ENCODE measurements around the gene CHST2.

The CHST2 gene

DNA sequence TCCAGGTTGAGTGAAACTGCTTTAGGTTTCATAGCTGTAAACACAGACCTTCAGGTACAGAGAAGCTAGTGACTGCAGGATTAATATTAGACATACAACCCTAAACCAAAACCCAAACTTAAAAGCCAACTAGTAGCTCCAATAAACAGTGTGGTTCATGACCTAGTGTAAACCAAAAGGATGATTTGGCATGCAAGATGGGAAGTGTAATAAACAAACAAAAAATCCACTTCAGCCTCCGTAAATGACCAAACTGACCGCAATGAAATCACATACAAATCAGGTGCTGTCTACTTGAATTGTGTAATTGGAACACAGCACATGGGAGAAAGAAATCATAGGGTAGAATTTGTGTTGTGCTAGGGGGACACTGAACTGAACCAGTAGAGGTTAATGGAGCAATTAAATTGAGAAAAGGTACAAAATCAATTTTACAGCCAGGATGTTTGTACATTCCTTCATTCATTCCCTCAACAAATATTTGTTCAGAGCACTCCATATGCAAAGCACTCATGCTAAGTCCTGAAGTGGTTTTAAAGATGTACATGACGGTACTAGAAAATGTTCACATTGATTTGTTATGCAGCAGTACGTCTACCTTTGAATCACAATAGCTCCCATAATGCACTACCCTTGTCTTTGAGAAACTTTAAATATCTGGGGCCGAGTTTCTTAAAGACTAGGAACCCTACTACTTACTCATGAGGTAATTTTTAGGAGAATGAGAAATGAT lies 21.4 kb upstream of the CHST2 start:
- no peaks in the 10 kb centered on the region for H3K36me3 ChIP-seq (ENCODE audit: insufficient read depth, low read length)
- H3K79me2 ChIP-seq (ENCODE audit: insufficient read depth, low read length), result no peaks in the 10 kb centered on the region
- no peaks in the 10 kb centered on the region for H3F3A ChIP-seq (ENCODE audit: insufficient read depth, low read length)
- TF ChIP-seq, protein P1, sequence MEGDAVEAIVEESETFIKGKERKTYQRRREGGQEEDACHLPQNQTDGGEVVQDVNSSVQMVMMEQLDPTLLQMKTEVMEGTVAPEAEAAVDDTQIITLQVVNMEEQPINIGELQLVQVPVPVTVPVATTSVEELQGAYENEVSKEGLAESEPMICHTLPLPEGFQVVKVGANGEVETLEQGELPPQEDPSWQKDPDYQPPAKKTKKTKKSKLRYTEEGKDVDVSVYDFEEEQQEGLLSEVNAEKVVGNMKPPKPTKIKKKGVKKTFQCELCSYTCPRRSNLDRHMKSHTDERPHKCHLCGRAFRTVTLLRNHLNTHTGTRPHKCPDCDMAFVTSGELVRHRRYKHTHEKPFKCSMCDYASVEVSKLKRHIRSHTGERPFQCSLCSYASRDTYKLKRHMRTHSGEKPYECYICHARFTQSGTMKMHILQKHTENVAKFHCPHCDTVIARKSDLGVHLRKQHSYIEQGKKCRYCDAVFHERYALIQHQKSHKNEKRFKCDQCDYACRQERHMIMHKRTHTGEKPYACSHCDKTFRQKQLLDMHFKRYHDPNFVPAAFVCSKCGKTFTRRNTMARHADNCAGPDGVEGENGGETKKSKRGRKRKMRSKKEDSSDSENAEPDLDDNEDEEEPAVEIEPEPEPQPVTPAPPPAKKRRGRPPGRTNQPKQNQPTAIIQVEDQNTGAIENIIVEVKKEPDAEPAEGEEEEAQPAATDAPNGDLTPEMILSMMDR (IDR thresholded peaks at IDR 0.05; ENCODE audit: low read length), result no peak
- TF ChIP-seq EZH2 (IDR thresholded peaks at IDR 0.05; ENCODE audit: borderline replicate concordance, low read length), result no peak
- no peaks in the 10 kb centered on the region for H3K9me2 ChIP-seq (ENCODE audit: low read depth, low read length)
- peaks cover 9% of the 10 kb centered on the region; the same call in 1 of the 2 replicates for H3K27me3 ChIP-seq (ENCODE audit: insufficient read depth, low read length)
- H3K9ac ChIP-seq (ENCODE audit: low read length), result no peak overlapping the region
- H3K4me1 ChIP-seq (ENCODE audit: insufficient read depth, low read length, severe bottlenecking), result no peaks in the 10 kb centered on the region
- H3K9me3 ChIP-seq (ENCODE audit: low read length), result peaks cover 19% of the 10 kb centered on the region
- H4K20me1 ChIP-seq (ENCODE audit: insufficient read depth, low read length), result no peaks in the 10 kb centered on the region
- H3K27ac ChIP-seq (ENCODE audit: low read depth, low read length, poor library complexity, severe bottlenecking), result no peak overlapping the region
- no peak overlapping the region for H3K4me3 ChIP-seq (ENCODE audit: low read depth, low read length, poor library complexity, severe bottlenecking)
- no peak overlapping the region for H2AFZ ChIP-seq (ENCODE audit: low read length)
- no peak overlapping the region for H3K4me2 ChIP-seq (ENCODE audit: low read length)

DNA sequence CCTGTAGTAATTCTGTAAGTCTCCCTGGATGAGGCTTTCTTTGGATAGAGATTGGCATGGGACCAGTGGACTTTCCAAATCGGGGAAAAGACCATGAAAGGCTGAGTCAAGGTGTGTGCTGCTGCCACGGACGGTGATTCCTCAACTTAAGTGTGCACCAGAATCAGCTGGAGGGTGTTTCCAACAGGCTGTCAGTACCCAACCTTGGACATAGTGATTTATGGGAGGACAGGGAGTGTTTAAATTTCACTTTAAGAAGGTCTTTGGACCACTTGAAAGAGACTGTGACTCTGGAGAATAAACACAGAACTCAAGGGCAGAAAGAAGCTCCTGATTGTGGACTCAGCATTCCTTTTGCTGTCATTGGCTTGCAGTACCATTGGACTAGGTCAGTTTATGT lies 20.4 kb upstream of the CHST2 start:
- TF ChIP-seq, protein P1 (IDR thresholded peaks at IDR 0.05; ENCODE audit: low read length), result no peak
- no peak for TF ChIP-seq EZH2 (IDR thresholded peaks at IDR 0.05; ENCODE audit: borderline replicate concordance, low read length)
- peaks cover 19% of the 10 kb centered on the region for H3K9me3 ChIP-seq (ENCODE audit: low read length)

DNA sequence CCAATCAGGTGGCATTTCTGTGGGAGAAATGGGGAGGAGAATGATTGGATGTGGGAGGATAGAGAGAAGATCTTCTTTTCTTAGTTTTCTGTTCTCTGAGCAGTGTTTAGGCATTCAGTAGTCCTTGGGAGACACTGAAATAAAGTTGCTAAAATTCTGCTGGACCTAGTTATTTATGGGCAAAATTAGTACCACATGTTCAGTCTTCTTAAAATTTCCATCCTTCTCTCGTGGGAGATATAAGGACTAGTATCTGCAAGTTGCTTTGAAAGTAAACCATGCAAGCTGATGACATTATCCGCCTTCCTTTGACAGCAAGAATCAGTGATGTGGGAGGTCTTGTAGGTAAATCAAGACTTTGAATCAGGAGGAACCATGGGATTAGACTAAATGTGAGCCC lies 19.9 kb upstream of the CHST2 start:
- Histone ChIP-seq H3K9ac (ENCODE audit: low read length) (no peak overlapping the region), H3K9me3 (ENCODE audit: low read length) (peaks cover 19% of the 10 kb centered on the region), H2AFZ (ENCODE audit: low read length) (no peak overlapping the region), H3K9me2 (ENCODE audit: low read depth, low read length) (no peaks in the 10 kb centered on the region), H3K36me3 (ENCODE audit: insufficient read depth, low read length) (no peaks in the 10 kb centered on the region), H3K4me1 (ENCODE audit: insufficient read depth, low read length, severe bottlenecking) (no peaks in the 10 kb centered on the region), H3K27ac (ENCODE audit: low read depth, low read length, poor library complexity, severe bottlenecking) (no peak overlapping the region), H3K4me2 (ENCODE audit: low read length) (no peak overlapping the region), H3K27me3 (ENCODE audit: insufficient read depth, low read length) (peaks cover 5% of the 10 kb centered on the region; the same call in 1 of the 2 replicates), H3F3A (ENCODE audit: insufficient read depth, low read length) (no peaks in the 10 kb centered on the region), H4K20me1 (ENCODE audit: insufficient read depth, low read length) (no peaks in the 10 kb centered on the region), H3K4me3 (ENCODE audit: low read depth, low read length, poor library complexity, severe bottlenecking) (no peak overlapping the region), H3K79me2 (ENCODE audit: insufficient read depth, low read length) (no peaks in the 10 kb centered on the region)
- no peak for TF ChIP-seq EZH2 (IDR thresholded peaks at IDR 0.05; ENCODE audit: borderline replicate concordance, low read length)
- TF ChIP-seq, protein P1 (IDR thresholded peaks at IDR 0.05; ENCODE audit: low read length), result no peak

More for the DNA sequence above, 20.4 kb upstream of the CHST2 start:
- H3K9me2 ChIP-seq (ENCODE audit: low read depth, low read length), result no peaks in the 10 kb centered on the region
- H3K9ac ChIP-seq (ENCODE audit: low read length), result no peak overlapping the region
- peaks cover 5% of the 10 kb centered on the region; the same call in 1 of the 2 replicates for H3K27me3 ChIP-seq (ENCODE audit: insufficient read depth, low read length)
- no peaks in the 10 kb centered on the region for H4K20me1 ChIP-seq (ENCODE audit: insufficient read depth, low read length)
- no peak overlapping the region for H3K4me2 ChIP-seq (ENCODE audit: low read length)
- H3K27ac ChIP-seq (ENCODE audit: low read depth, low read length, poor library complexity, severe bottlenecking), result no peak overlapping the region
- H3K79me2 ChIP-seq (ENCODE audit: insufficient read depth, low read length), result no peaks in the 10 kb centered on the region
- no peaks in the 10 kb centered on the region for H3K4me1 ChIP-seq (ENCODE audit: insufficient read depth, low read length, severe bottlenecking)
- H3K4me3 ChIP-seq (ENCODE audit: low read depth, low read length, poor library complexity, severe bottlenecking), result no peak overlapping the region
- no peaks in the 10 kb centered on the region for H3K36me3 ChIP-seq (ENCODE audit: insufficient read depth, low read length)
- H2AFZ ChIP-seq (ENCODE audit: low read length), result no peak overlapping the region
- H3F3A ChIP-seq (ENCODE audit: insufficient read depth, low read length), result no peaks in the 10 kb centered on the region
